Measurements from ENCODE around the gene MBD3L1. TPM values are rescaled to one million over a fixed set of nuclear protein-coding genes. Genes with fewer than 3 reads are reported as not detected.

Gene MBD3L1
- polyA plus RNA-seq, 1 experiment = not detected

DNA sequence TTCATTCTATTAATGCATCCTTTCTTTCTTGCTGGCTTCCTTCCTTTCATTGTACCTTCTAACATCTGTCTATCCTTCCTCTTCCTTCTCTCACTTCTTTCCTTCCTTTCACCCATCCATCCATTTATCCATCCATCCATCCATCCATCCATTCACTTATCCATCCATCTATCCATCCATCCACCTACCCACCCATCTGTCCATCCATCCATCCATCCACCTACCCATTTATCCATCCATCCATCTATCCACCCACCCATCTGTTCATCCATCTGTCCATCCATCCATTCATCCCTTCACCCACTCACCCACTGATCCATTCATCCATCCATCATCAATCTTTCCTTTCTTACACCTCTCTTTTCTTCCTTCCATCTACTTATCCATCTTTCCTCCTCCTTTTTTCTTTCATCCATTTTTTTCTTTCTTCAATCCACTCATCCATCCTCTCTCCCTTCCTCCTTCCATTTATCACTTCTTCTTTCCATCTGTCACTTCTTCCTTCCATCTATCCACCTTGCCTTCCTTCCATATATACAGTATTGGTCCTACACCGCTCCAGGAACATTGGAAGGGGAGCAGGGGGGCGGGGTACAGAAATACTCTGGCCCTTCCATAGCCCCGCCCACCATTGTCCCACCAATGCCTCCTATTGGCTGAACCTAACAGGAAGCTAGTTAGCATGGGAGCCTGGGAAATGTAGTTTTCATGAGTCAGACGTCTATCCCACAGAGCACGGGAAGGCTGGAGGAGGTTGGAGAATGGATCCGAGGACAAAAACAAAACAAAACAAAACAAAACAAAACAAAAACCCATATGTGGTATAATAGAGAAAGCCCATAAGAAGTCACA is 45.9 kb downstream of the MBD3L1 start:
- H3K4me3 ChIP-seq (ENCODE audit: low read depth, low read length) = no peak overlapping the region
- POLR2A ChIA-PET = no interaction called here
- no peaks in the 10 kb centered on the region for H3K36me3 ChIP-seq (ENCODE audit: control insufficient read depth, insufficient read depth, low read length)
- no peak for TF ChIP-seq CTCF (IDR thresholded peaks at IDR 0.05; ENCODE audit: insufficient read depth, low read depth, low read length)
- no peaks in the 10 kb centered on the region for H3K27me3 ChIP-seq (ENCODE audit: control insufficient read depth, insufficient read depth, low read length)
- DNase-seq (ENCODE audit: low read depth) = no peak
- CTCF ChIA-PET = no interaction called here

- no peak for DNase-seq (ENCODE audit: low read depth)
- ChIA-PET CTCF (no interaction called here), POLR2A (no interaction called here)
- TF ChIP-seq CTCF (IDR thresholded peaks at IDR 0.05; ENCODE audit: insufficient read depth, low read depth, low read length) = no peak
- Histone ChIP-seq H3K36me3 (ENCODE audit: control insufficient read depth, insufficient read depth, low read length) (no peaks in the 10 kb centered on the region), H3K4me3 (ENCODE audit: low read depth, low read length) (no peak overlapping the region), H3K27me3 (ENCODE audit: control insufficient read depth, insufficient read depth, low read length) (no peaks in the 10 kb centered on the region)
Observed at GRCh38 chr19:8880868-8881488, 48.8 kb downstream of the MBD3L1 start.

- Histone ChIP-seq H3K4me3 (ENCODE audit: low read depth, low read length) (no peak overlapping the region), H3K36me3 (ENCODE audit: control insufficient read depth, insufficient read depth, low read length) (no peaks in the 10 kb centered on the region), H3K27me3 (ENCODE audit: control insufficient read depth, insufficient read depth, low read length) (no peaks in the 10 kb centered on the region)
- no peak for DNase-seq (ENCODE audit: low read depth)
- ChIA-PET POLR2A (no interaction called here), CTCF (no interaction called here)
- no peak for TF ChIP-seq CTCF (IDR thresholded peaks at IDR 0.05; ENCODE audit: insufficient read depth, low read depth, low read length)
Observed at GRCh38 chr19:8881512-8881911, 49.3 kb downstream of the MBD3L1 start.

DNA sequence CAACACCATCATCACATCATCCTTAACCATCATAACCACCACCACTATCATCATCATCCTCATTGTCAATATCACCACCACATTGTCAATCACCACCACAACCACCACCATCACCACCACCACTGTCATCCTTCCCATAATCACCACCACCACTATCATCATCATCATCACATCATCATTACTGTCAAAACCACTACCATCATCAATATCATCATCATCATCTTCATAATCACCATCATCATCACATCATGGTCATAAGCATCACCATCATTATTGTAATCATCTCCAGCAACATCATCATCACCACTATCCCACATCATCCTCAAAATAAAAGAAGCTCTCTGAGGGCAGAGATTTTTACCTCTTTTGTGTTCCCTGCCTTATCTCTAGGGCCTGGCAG is 52.2 kb downstream of the MBD3L1 start:
- no peaks in the 10 kb centered on the region for H3K36me3 ChIP-seq (ENCODE audit: control insufficient read depth, insufficient read depth, low read length)
- ChIA-PET CTCF (no interaction called here), POLR2A (no interaction called here)
- no peak overlapping the region for H3K4me3 ChIP-seq (ENCODE audit: low read depth, low read length)
- DNase-seq (ENCODE audit: low read depth) = no peak
- no peak for TF ChIP-seq CTCF (IDR thresholded peaks at IDR 0.05; ENCODE audit: insufficient read depth, low read depth, low read length)
- H3K27me3 ChIP-seq (ENCODE audit: control insufficient read depth, insufficient read depth, low read length) = no peaks in the 10 kb centered on the region

GRCh38 chr19:8887364-8887763 is 55.2 kb downstream of the MBD3L1 start:
- DNase-seq (ENCODE audit: low read depth) = no peak
- POLR2A ChIA-PET = no interaction called here

More at GRCh38 chr19:8887364-8887763, 55.2 kb downstream of the MBD3L1 start:
- no peaks in the 10 kb centered on the region for H3K36me3 ChIP-seq (ENCODE audit: control insufficient read depth, insufficient read depth, low read length)
- no peak for TF ChIP-seq CTCF (IDR thresholded peaks at IDR 0.05; ENCODE audit: insufficient read depth, low read depth, low read length)
- H3K4me3 ChIP-seq (ENCODE audit: low read depth, low read length) = no peak overlapping the region
- H3K27me3 ChIP-seq (ENCODE audit: control insufficient read depth, insufficient read depth, low read length) = no peaks in the 10 kb centered on the region
- CTCF ChIA-PET = no interaction called here
